K562 (cell line): ENCODE results near the gene ZFP69. TPM values are rescaled to one million over a fixed set of nuclear protein-coding genes. Genes with fewer than 3 reads are reported as not detected.
A peak's percentile ranks its signal among the peaks of the same experiment; 100 is the strongest.

Source experiments
- ATAC-seq: fragments of 200-7000 bp; cut with Tn5 transposase; 3 replicates; pipeline ENCODE4 v1.9.1; 2020; ENCODE audit warnings: moderate library complexity
- BruUV-seq: library from RNA; stranded (reverse); fragments of 400-500 nt; replicated peaks from 2 replicates; lab custom pipeline; 2021; lab: Mats Ljungman, UMichigan
- CTCF ChIA-PET: fragments of 300-600 bp; formaldehyde crosslinking; extraction: SDS; loops from one replicate; lab custom pipeline; 2021; ENCODE audit warnings: low intra/inter-chr PET ratio; lab: Yijun Ruan, JAX
- POLR2A ChIA-PET: fragments of 300-600, 350-650 bp; sonication (Branson Sonifier 250); formaldehyde crosslinking; extraction: SDS; loops from one replicate; lab custom pipeline; 2021; ENCODE audit warnings: antibody characterized with exemption, inconsistent platforms; lab: Yijun Ruan, JAX
- DNase-seq, 4 experiments: peaks; one replicate each; pipeline versions ENCODE4 v3.0.0 to v3.0.0-alpha.2; 2011 to 2018; ENCODE audit warnings: low spot score in 3 of 4, mixed read lengths in 3 of 4; ENCODE audit errors: extremely low read depth in 1 of 4
- FAIRE-seq: peaks from 2 replicates; lab custom pipeline; 2011; peaks lifted over from hg19 to GRCh38; lab: Jason Lieb, UNC
- H2AFZ ChIP-seq: 2 replicates; pipeline ENCODE4 v1.6.0; 2011; ENCODE audit warnings: low read depth, low read length, control low read depth, inconsistent platforms
- H3K27ac ChIP-seq: fragments of 200-600 bp; 3 replicates; pipeline ENCODE4 v1.8.0; 2011; ENCODE audit warnings: low read depth, mild to moderate bottlenecking, control low read depth, inconsistent platforms, low read length, moderate library complexity, mixed read lengths; ENCODE audit errors: extremely low read depth
- H3K27me3 ChIP-seq, 2 experiments: fragments of 300-600 bp in 1 of 2; 2 replicates in 1 of 2; 3 replicates in 1 of 2; pipeline versions ENCODE4 v1.6.0 to v1.8.0; 2011; ENCODE audit warnings: inconsistent platforms in 2 of 2, low read length in 2 of 2, mild to moderate bottlenecking in 1 of 2, mixed read lengths in 1 of 2, moderate library complexity in 1 of 2; ENCODE audit not compliant: control insufficient read depth in 2 of 2, insufficient read depth in 2 of 2
- H3K36me3 ChIP-seq: fragments of 300-600 bp; 3 replicates; pipeline ENCODE4 v1.8.0; 2011; ENCODE audit warnings: mild to moderate bottlenecking, low read length, inconsistent platforms; ENCODE audit not compliant: control insufficient read depth, insufficient read depth
- H3K4me1 ChIP-seq, 2 experiments: fragments of 200-600 bp in 1 of 2; replicated peaks in 1 of 2; 2 replicates in 1 of 2; 3 replicates in 1 of 2; pipeline versions ENCODE4 v1.5.1 to v1.8.0; 2011; ENCODE audit warnings: inconsistent platforms in 2 of 2, low read length in 2 of 2, mild to moderate bottlenecking in 1 of 2, mixed read lengths in 1 of 2, moderate library complexity in 1 of 2; ENCODE audit not compliant: control insufficient read depth in 2 of 2, insufficient read depth in 2 of 2
- H3K4me2 ChIP-seq: 2 replicates; pipeline ENCODE4 v1.6.1; 2011; ENCODE audit warnings: low read length, control low read depth, inconsistent platforms, mixed read lengths; ENCODE audit not compliant: insufficient read depth
- H3K4me3 ChIP-seq: fragments of 200-600 bp; sonication (generic), shearing (Covaris generic); 2 replicates; pipeline ENCODE4 v1.5.1; 2016; ENCODE audit warnings: control low read depth, inconsistent platforms
- H3K79me2 ChIP-seq: fragments of 200-600 bp; 3 replicates; pipeline ENCODE4 v1.8.0; 2011; ENCODE audit warnings: low read length, inconsistent platforms; ENCODE audit not compliant: control insufficient read depth, insufficient read depth
- H3K9ac ChIP-seq, 2 experiments: 2 replicates each; pipeline versions ENCODE4 v1.6.0 to v1.6.1; 2011; ENCODE audit warnings: low read depth in 2 of 2, low read length in 2 of 2, control low read depth in 1 of 2, inconsistent platforms in 1 of 2, mild to moderate bottlenecking in 1 of 2, mixed read lengths in 1 of 2; ENCODE audit not compliant: insufficient read depth in 1 of 2
- H3K9me1 ChIP-seq: one replicate; pipeline ENCODE4 v1.6.0; 2011; ENCODE audit warnings: inconsistent platforms, mild to moderate bottlenecking, low read length, moderate library complexity; ENCODE audit not compliant: control insufficient read depth, insufficient read depth
- H3K9me3 ChIP-seq: replicated peaks from 2 replicates; pipeline ENCODE4 v1.5.1; 2011; ENCODE audit warnings: low read depth, low read length, inconsistent platforms; ENCODE audit not compliant: control insufficient read depth, insufficient read depth
- H4K20me1 ChIP-seq: replicated peaks from 2 replicates; pipeline ENCODE4 v1.6.1; 2011; ENCODE audit warnings: low read length, inconsistent platforms, mixed read lengths; ENCODE audit not compliant: control insufficient read depth, insufficient read depth
- CHCHD3 ChIP-seq: fragments of 250-450 bp; sonication (Bioruptor Pico); IDR thresholded peaks from 2 replicates; pipeline ENCODE4 v2.1.2; 2022; ENCODE audit warnings: mild to moderate bottlenecking
- NFYB ChIP-seq: IDR thresholded peaks from 2 replicates; pipeline ENCODE4 v1.6.1; 2011; ENCODE audit warnings: mild to moderate bottlenecking, moderate library complexity; ENCODE audit not compliant: insufficient read length; ENCODE audit errors: extremely low read depth
- RAD21 ChIP-seq, 2 experiments: fragments of 250-450 bp in 1 of 2; fragments of 450-650 bp in 1 of 2; sonication (Bioruptor Pico) in 1 of 2; formaldehyde crosslinking in 1 of 2; IDR thresholded peaks in 1 of 2; conservative IDR thresholded peaks in 1 of 2; 2 replicates each; pipeline versions ENCODE4 v1.4.0 to v1.8.0; 2020 to 2022; ENCODE audit warnings: mild to moderate bottlenecking in 2 of 2, moderate library complexity in 1 of 2
- WGBS: fragments of 100-300 bp; shearing (Covaris generic); methylation state at CpG from one replicate; pipeline ENCODE4 v1.1.6; 2016; ENCODE audit warnings: low coverage, mixed read lengths; ENCODE audit not compliant: insufficient coverage; ENCODE audit errors: missing lambda C conversion rate; 5-methylcytosine and 5-hydroxymethylcytosine counted together
- in situ Hi-C: fragments of 300-500 bp; cut with MboI; formaldehyde crosslinking; loops from 4 replicates; pipeline ENCODE4 v1.15.0; 2018; ENCODE audit warnings: inconsistent platforms, mixed read lengths
- intact Hi-C: fragments of 100-400 bp; cut with micrococcal nuclease; formaldehyde crosslinking; loops from 2 replicates; pipeline ENCODE4 v1.14.2; 2022
- polyA plus RNA-seq, 8 experiments: library from polyadenylated mRNA; depleted of rRNA in 4 of 8; stranded (reverse) in 5 of 8; unstranded in 3 of 8; fragments of >200 nt; fragmentation: Nextera tagmentation in 2 of 8; fragmentation: Illumina TruSeq in 1 of 8; extraction: Ambion mirVana in 2 of 8; extraction: Trizol in 1 of 8; gene quantifications; 2 replicates each; pipeline versions ENCODE4 v1.2.1 to v1.2.3, GENCODE V29; 2011 to 2014; ENCODE audit warnings: inconsistent platforms in 1 of 8, missing spikeins in 1 of 8
- total RNA-seq, 7 experiments: library from RNA; depleted of rRNA in 6 of 7; stranded (reverse); fragments of >200 nt in 6 of 7; fragmentation: Illumina TruSeq in 2 of 7; extraction: Trizol in 2 of 7; gene quantifications; 2 replicates each; pipeline versions ENCODE4 v1.2.1 to v1.2.3, GENCODE V29; 2011 to 2021; ENCODE audit warnings: low replicate concordance in 1 of 7
- TF ChIP-seq, protein P1 (sequence below): fragments of 450-650 bp; IDR thresholded peaks from 2 replicates; pipeline ENCODE4 v1.6.1; 2016; ENCODE audit warnings: borderline replicate concordance
- TF ChIP-seq, protein P2 (sequence below): sonication (generic); formaldehyde crosslinking; IDR thresholded peaks from 2 replicates; pipeline ENCODE4 v1.9.0; 2022; ENCODE audit warnings: mild to moderate bottlenecking, missing genetic modification reagents
- TF ChIP-seq, protein P3 (sequence below): fragments of 450-650 bp; IDR thresholded peaks from 2 replicates; pipeline ENCODE4 v1.7.1; 2018; ENCODE audit warnings: mild to moderate bottlenecking, low read depth; ENCODE audit not compliant: partially characterized antibody
- TF ChIP-seq, protein P4 (sequence below), 3 experiments: IDR thresholded peaks in 2 of 3; conservative IDR thresholded peaks in 1 of 3; 2 replicates each; pipeline ENCODE4 v1.5.1; 2011 to 2012; ENCODE audit warnings: low read length in 3 of 3, mild to moderate bottlenecking in 3 of 3, control low read depth in 2 of 3, improper control_type of control experiment in 1 of 3, inconsistent platforms in 1 of 3, low read depth in 1 of 3, mixed read lengths in 1 of 3, moderate library complexity in 1 of 3; ENCODE audit not compliant: insufficient read depth in 2 of 3
- TF ChIP-seq, protein P5 (sequence below): IDR thresholded peaks from 2 replicates; pipeline ENCODE4 v1.6.1; 2011; ENCODE audit warnings: borderline replicate concordance, low read depth, mild to moderate bottlenecking, moderate library complexity, low read length; ENCODE audit not compliant: insufficient read depth, poor library complexity, severe bottlenecking

Gene ZFP69
- total and polyA plus RNA-seq, 9 of the 15 experiments (the other 6 are each of a cell fraction or from before 2014, with no cell fraction given) = 2.0 to 8.4 (median 5.7) TPM

DNA sequence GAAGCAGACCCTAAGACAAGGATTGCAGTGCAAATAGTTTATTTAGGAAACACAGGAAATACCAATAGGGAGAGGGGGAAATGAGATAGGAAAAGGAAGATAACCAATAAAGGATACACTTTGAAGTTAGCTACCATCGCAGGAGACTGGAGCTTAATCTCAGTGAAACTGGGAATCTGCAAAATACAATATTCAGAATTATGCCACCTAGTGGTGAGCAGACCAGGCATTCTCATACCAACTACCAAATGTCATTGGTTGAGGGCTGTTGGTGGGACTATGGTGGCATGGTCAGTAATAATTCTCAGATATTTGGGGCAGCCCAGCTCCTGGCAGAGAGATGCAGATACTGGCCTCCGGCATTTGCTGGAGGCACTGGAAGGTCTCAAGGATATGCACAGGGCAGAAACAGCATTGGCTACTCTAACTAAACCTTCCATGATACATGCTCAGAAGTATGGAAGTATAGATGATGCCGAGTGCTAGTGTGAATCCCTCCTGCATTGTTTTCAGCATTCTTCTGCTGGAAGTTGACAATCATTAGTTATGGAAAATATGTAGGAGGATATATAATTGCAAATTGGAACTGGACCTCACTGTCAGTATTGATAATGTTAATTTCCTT, 38.6 kb upstream of the ZFP69 start:
- no peaks in the 10 kb centered on the region for H3K9me3 ChIP-seq
- H3K27ac ChIP-seq = no peak overlapping the region
- WGBS = 65% methylated on average over 3 of the region's 3 CpGs
- H4K20me1 ChIP-seq = no peaks in the 10 kb centered on the region
- H3K27me3 ChIP-seq = no peaks in the 10 kb centered on the region
- BruUV-seq = no TSS peak
- ChIA-PET POLR2A (interaction anchor here (1.0 kb wide), 1 partner anchor 11 kb away, joined by 3 read pairs; no protein-coding TSS in a partner anchor), CTCF (no interaction called here)
- no peak overlapping the region for H3K9ac ChIP-seq
- no peaks in the 10 kb centered on the region for H3K79me2 ChIP-seq
- H3K4me3 ChIP-seq = no peak overlapping the region
- ATAC-seq = peak; percentile 81
- no peak overlapping the region for H3K4me2 ChIP-seq
- no peaks in the 10 kb centered on the region for H3K36me3 ChIP-seq
- DNase-seq = peak; percentile 44 to 84 (median 73)
- no peak overlapping the region for H2AFZ ChIP-seq
- peak; percentile 71 for FAIRE-seq
- intact Hi-C loops (no loop called here), in situ Hi-C loops (no loop called here)
- H3K9me1 ChIP-seq = no peaks in the 10 kb centered on the region
- H3K4me1 ChIP-seq = no peaks in the 10 kb centered on the region; a peak in 1 of 5 replicates
- no peak for TF ChIP-seq CHCHD3 (CRISPR knock-in tag)
- TF ChIP-seq, protein P1, sequence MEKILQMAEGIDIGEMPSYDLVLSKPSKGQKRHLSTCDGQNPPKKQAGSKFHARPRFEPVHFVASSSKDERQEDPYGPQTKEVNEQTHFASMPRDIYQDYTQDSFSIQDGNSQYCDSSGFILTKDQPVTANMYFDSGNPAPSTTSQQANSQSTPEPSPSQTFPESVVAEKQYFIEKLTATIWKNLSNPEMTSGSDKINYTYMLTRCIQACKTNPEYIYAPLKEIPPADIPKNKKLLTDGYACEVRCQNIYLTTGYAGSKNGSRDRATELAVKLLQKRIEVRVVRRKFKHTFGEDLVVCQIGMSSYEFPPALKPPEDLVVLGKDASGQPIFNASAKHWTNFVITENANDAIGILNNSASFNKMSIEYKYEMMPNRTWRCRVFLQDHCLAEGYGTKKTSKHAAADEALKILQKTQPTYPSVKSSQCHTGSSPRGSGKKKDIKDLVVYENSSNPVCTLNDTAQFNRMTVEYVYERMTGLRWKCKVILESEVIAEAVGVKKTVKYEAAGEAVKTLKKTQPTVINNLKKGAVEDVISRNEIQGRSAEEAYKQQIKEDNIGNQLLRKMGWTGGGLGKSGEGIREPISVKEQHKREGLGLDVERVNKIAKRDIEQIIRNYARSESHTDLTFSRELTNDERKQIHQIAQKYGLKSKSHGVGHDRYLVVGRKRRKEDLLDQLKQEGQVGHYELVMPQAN = no peak
- TF ChIP-seq NFYB = peak; percentile 15
- TF ChIP-seq, protein P2, sequence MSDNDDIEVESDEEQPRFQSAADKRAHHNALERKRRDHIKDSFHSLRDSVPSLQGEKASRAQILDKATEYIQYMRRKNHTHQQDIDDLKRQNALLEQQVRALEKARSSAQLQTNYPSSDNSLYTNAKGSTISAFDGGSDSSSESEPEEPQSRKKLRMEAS = no peak
- TF ChIP-seq, protein P3, sequence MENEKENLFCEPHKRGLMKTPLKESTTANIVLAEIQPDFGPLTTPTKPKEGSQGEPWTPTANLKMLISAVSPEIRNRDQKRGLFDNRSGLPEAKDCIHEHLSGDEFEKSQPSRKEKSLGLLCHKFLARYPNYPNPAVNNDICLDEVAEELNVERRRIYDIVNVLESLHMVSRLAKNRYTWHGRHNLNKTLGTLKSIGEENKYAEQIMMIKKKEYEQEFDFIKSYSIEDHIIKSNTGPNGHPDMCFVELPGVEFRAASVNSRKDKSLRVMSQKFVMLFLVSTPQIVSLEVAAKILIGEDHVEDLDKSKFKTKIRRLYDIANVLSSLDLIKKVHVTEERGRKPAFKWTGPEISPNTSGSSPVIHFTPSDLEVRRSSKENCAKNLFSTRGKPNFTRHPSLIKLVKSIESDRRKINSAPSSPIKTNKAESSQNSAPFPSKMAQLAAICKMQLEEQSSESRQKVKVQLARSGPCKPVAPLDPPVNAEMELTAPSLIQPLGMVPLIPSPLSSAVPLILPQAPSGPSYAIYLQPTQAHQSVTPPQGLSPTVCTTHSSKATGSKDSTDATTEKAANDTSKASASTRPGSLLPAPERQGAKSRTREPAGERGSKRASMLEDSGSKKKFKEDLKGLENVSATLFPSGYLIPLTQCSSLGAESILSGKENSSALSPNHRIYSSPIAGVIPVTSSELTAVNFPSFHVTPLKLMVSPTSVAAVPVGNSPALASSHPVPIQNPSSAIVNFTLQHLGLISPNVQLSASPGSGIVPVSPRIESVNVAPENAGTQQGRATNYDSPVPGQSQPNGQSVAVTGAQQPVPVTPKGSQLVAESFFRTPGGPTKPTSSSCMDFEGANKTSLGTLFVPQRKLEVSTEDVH = no peak
- TF ChIP-seq, protein P4, sequence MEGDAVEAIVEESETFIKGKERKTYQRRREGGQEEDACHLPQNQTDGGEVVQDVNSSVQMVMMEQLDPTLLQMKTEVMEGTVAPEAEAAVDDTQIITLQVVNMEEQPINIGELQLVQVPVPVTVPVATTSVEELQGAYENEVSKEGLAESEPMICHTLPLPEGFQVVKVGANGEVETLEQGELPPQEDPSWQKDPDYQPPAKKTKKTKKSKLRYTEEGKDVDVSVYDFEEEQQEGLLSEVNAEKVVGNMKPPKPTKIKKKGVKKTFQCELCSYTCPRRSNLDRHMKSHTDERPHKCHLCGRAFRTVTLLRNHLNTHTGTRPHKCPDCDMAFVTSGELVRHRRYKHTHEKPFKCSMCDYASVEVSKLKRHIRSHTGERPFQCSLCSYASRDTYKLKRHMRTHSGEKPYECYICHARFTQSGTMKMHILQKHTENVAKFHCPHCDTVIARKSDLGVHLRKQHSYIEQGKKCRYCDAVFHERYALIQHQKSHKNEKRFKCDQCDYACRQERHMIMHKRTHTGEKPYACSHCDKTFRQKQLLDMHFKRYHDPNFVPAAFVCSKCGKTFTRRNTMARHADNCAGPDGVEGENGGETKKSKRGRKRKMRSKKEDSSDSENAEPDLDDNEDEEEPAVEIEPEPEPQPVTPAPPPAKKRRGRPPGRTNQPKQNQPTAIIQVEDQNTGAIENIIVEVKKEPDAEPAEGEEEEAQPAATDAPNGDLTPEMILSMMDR (IDR thresholded peaks at IDR 0.05 in 2 of 3, conservative IDR thresholded peaks at IDR 0.05 in 1 of 3; ENCODE audit: insufficient read depth in 2 of 3, low read depth in 1 of 3, low read length in 3 of 3) = peak; percentile 53 to 74 (median 62)
- peak in 1 of 2 experiments; percentile 59; a peak in 2 of 4 replicates for TF ChIP-seq RAD21 (CRISPR knock-in tag; conservative IDR thresholded peaks at IDR 0.05 in 1 of 2, IDR thresholded peaks at IDR 0.05 in 1 of 2)
- TF ChIP-seq, protein P5, sequence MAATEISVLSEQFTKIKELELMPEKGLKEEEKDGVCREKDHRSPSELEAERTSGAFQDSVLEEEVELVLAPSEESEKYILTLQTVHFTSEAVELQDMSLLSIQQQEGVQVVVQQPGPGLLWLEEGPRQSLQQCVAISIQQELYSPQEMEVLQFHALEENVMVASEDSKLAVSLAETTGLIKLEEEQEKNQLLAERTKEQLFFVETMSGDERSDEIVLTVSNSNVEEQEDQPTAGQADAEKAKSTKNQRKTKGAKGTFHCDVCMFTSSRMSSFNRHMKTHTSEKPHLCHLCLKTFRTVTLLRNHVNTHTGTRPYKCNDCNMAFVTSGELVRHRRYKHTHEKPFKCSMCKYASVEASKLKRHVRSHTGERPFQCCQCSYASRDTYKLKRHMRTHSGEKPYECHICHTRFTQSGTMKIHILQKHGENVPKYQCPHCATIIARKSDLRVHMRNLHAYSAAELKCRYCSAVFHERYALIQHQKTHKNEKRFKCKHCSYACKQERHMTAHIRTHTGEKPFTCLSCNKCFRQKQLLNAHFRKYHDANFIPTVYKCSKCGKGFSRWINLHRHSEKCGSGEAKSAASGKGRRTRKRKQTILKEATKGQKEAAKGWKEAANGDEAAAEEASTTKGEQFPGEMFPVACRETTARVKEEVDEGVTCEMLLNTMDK = peak; percentile 26
